Endodermal cell (in vitro differentiated cells): ENCODE data around the gene COL5A2. TPM values are rescaled to one million over a fixed set of nuclear protein-coding genes. Genes with fewer than 3 reads are reported as not detected.

Experiments
- DNase-seq: peaks from one replicate; pipeline ENCODE4 v3.0.0-alpha.2; 2017
- H3K27ac ChIP-seq: 2 replicates; pipeline ENCODE4 v1.5.1; 2013; ENCODE audit warnings: mild to moderate bottlenecking, low read depth, low read length, moderate library complexity
- H3K27me3 ChIP-seq: 2 replicates; pipeline ENCODE4 v1.6.1; 2013; ENCODE audit warnings: mild to moderate bottlenecking, low read length, moderate library complexity; ENCODE audit not compliant: insufficient read depth, control insufficient read depth, poor library complexity, severe bottlenecking
- H3K36me3 ChIP-seq: 2 replicates; pipeline ENCODE4 v1.7.0; 2013; ENCODE audit warnings: mild to moderate bottlenecking, low read length, moderate library complexity; ENCODE audit not compliant: control insufficient read depth, insufficient read depth
- H3K4me1 ChIP-seq: one replicate; pipeline ENCODE4 v1.7.0; 2013; ENCODE audit warnings: low read length; ENCODE audit not compliant: control insufficient read depth, insufficient read depth
- H3K4me3 ChIP-seq: 2 replicates; pipeline ENCODE4 v1.5.1; 2013; ENCODE audit warnings: mild to moderate bottlenecking, low read length, moderate library complexity
- H3K9ac ChIP-seq: 2 replicates; pipeline ENCODE4 v1.6.1; 2013; ENCODE audit warnings: mild to moderate bottlenecking, low read length, moderate library complexity; ENCODE audit not compliant: poor library complexity, severe bottlenecking; ENCODE audit errors: extremely low read depth
- H3K9me3 ChIP-seq: 2 replicates; pipeline ENCODE4 v1.6.1; 2013; ENCODE audit warnings: mild to moderate bottlenecking, low read length, moderate library complexity; ENCODE audit not compliant: control insufficient read depth
- H3K27ac Mint-ChIP-seq: 2 replicates; pipeline ENCODE4 v1.8.0; 2020; ENCODE audit warnings: mixed read lengths
- H3K27me3 Mint-ChIP-seq: 2 replicates; pipeline ENCODE4 v1.8.0; 2021; ENCODE audit warnings: mild to moderate bottlenecking, mixed read lengths; ENCODE audit not compliant: insufficient read depth
- H3K36me3 Mint-ChIP-seq: 2 replicates; pipeline ENCODE4 v1.8.0; 2020; ENCODE audit warnings: low read depth, mixed read lengths
- H3K4me1 Mint-ChIP-seq: 2 replicates; pipeline ENCODE4 v1.8.0; 2020; ENCODE audit warnings: mixed read lengths
- H3K4me3 Mint-ChIP-seq: 2 replicates; pipeline ENCODE4 v1.8.0; 2020; ENCODE audit warnings: mild to moderate bottlenecking, moderate library complexity, mixed read lengths
- H3K9me3 Mint-ChIP-seq: 2 replicates; pipeline ENCODE4 v1.8.0; 2020; ENCODE audit warnings: mild to moderate bottlenecking, mixed read lengths
- CTCF ChIP-seq: fragments of 200-600 bp; sonication (generic); conservative IDR thresholded peaks from 2 replicates; pipeline ENCODE4 v1.5.0; 2021; ENCODE audit warnings: antibody characterized with exemption, mild to moderate bottlenecking
- WGBS, 2 experiments: methylation state at CpG; one replicate each; pipeline versions ENCODE4 v1.1.5 to v1.1.7; 2013; ENCODE audit warnings: missing lambda C conversion rate in 2 of 2, mixed read lengths in 1 of 2; ENCODE audit not compliant: insufficient coverage in 1 of 2, insufficient read length in 1 of 2; 5-methylcytosine and 5-hydroxymethylcytosine counted together
- total RNA-seq, 2 donors: library from RNA; stranded (reverse); fragmentation: NEBNext Ultra II Directional in 1 of 2; extraction: Animal tissue kit (Norgen Biotek cat#: 25700) in 1 of 2; gene quantifications; 2 replicates in 1 of 2; 3 replicates in 1 of 2; pipeline ENCODE4 v1.2.1, GENCODE V29; 2021

COL5A2 gene
- total RNA-seq, 2 donors from 2014 or later: 117 to 153 TPM

GRCh38 chr2:189127756-189128155 is 51.8 kb downstream of the COL5A2 start:
- no peak for DNase-seq
- H3K36me3 Mint-ChIP-seq: no peaks in the 10 kb centered on the region
- Histone ChIP-seq H3K9me3 (no peaks in the 10 kb centered on the region), H3K27ac (no peak overlapping the region), H3K9ac (no peak overlapping the region), H3K4me3 (no peak overlapping the region), H3K36me3 (peaks cover 20% of the 10 kb centered on the region), H3K4me1 (peaks cover 9% of the 10 kb centered on the region), H3K27me3 (no peaks in the 10 kb centered on the region)
- H3K4me3 Mint-ChIP-seq: no peak overlapping the region
- H3K27me3 Mint-ChIP-seq: no peaks in the 10 kb centered on the region
- 91 to 100% methylated on average over 1 of the region's 1 CpG for WGBS, 2 experiments
- no peaks in the 10 kb centered on the region for H3K9me3 Mint-ChIP-seq
- TF ChIP-seq CTCF: no peak
- peaks cover 21% of the 10 kb centered on the region for H3K4me1 Mint-ChIP-seq
- no peak overlapping the region for H3K27ac Mint-ChIP-seq

GRCh38 chr2:189125195-189125594 is 54.4 kb downstream of the COL5A2 start:
- Histone ChIP-seq H3K9ac (no peak overlapping the region), H3K4me3 (no peak overlapping the region), H3K4me1 (peaks cover 9% of the 10 kb centered on the region), H3K36me3 (peaks cover 20% of the 10 kb centered on the region), H3K27me3 (no peaks in the 10 kb centered on the region), H3K27ac (no peak overlapping the region), H3K9me3 (no peaks in the 10 kb centered on the region)
- Mint-ChIP-seq H3K4me3 (no peak overlapping the region), H3K36me3 (peaks cover 1% of the 10 kb centered on the region), H3K4me1 (peaks cover 24% of the 10 kb centered on the region), H3K27me3 (no peaks in the 10 kb centered on the region), H3K27ac (no peak overlapping the region), H3K9me3 (no peaks in the 10 kb centered on the region)
- DNase-seq: no peak
- TF ChIP-seq CTCF: no peak

GRCh38 chr2:189124175-189124574 is 55.4 kb downstream of the COL5A2 start:
- Histone ChIP-seq H3K9me3 (no peaks in the 10 kb centered on the region), H3K36me3 (peaks cover 20% of the 10 kb centered on the region), H3K9ac (no peak overlapping the region), H3K4me1 (peaks cover 1% of the 10 kb centered on the region), H3K27ac (no peak overlapping the region), H3K4me3 (no peak overlapping the region), H3K27me3 (no peaks in the 10 kb centered on the region)
- peaks cover 19% of the 10 kb centered on the region for H3K4me1 Mint-ChIP-seq
- no peaks in the 10 kb centered on the region for H3K9me3 Mint-ChIP-seq
- H3K27ac Mint-ChIP-seq: no peak overlapping the region
- no peaks in the 10 kb centered on the region for H3K27me3 Mint-ChIP-seq
- no peak overlapping the region for H3K4me3 Mint-ChIP-seq
- WGBS, 2 experiments: 96 to 100% methylated on average over 1 to 5 of the region's 5 CpGs
- TF ChIP-seq CTCF: no peak
- H3K36me3 Mint-ChIP-seq: peaks cover 1% of the 10 kb centered on the region
- no peak for DNase-seq
